LNCaP clone FGC (cell line): Measurements from ENCODE around the gene FXYD6.

Source experiments
- DNase-seq: peaks from one replicate; pipeline ENCODE4 v3.0.0-alpha.2; 2011; ENCODE audit warnings: low read depth
- H3K4me3 ChIP-seq: 2 replicates; pipeline ENCODE4 v1.5.1; 2011; ENCODE audit warnings: mild to moderate bottlenecking, low read depth, low read length, control low read depth
- CTCF ChIP-seq: IDR thresholded peaks from 2 replicates; pipeline ENCODE4 v1.5.1; 2012; ENCODE audit warnings: mild to moderate bottlenecking; ENCODE audit not compliant: control insufficient read depth, insufficient read depth; ENCODE audit errors: extremely low read depth

Gene FXYD6

GRCh38 chr11:117910941-117911655, 34.6 kb upstream of the FXYD6 start:
- no peak for DNase-seq
- no peak for TF ChIP-seq CTCF
- H3K4me3 ChIP-seq: no peak overlapping the region

GRCh38 chr11:117910525-117910924, 34.1 kb upstream of the FXYD6 start:
- no peak overlapping the region for H3K4me3 ChIP-seq
- TF ChIP-seq CTCF: no peak
- DNase-seq: no peak

GRCh38 chr11:117909611-117910382, 33.3 kb upstream of the FXYD6 start:
- no peak overlapping the region for H3K4me3 ChIP-seq
- DNase-seq: no peak
- no peak for TF ChIP-seq CTCF

- no peak for DNase-seq
- TF ChIP-seq CTCF: no peak
- no peak overlapping the region for H3K4me3 ChIP-seq
Observed at GRCh38 chr11:117908959-117909610, 32.6 kb upstream of the FXYD6 start.

- TF ChIP-seq CTCF: no peak
- DNase-seq: no peak
- H3K4me3 ChIP-seq: no peak overlapping the region
Observed at GRCh38 chr11:117908109-117908895, 31.8 kb upstream of the FXYD6 start.

GRCh38 chr11:117907276-117908108, 31.0 kb upstream of the FXYD6 start:
- no peak for TF ChIP-seq CTCF
- peak; percentile 85 for DNase-seq
- H3K4me3 ChIP-seq: peak overlapping the region; percentile 39
